ENCODE results near the gene BRMS1L.
"Not testable (repeated sequence)": the region's sequence is repeated elsewhere in the genome, so short reads cannot be mapped to it uniquely, and the experiment has no call there.

The BRMS1L gene

DNA sequence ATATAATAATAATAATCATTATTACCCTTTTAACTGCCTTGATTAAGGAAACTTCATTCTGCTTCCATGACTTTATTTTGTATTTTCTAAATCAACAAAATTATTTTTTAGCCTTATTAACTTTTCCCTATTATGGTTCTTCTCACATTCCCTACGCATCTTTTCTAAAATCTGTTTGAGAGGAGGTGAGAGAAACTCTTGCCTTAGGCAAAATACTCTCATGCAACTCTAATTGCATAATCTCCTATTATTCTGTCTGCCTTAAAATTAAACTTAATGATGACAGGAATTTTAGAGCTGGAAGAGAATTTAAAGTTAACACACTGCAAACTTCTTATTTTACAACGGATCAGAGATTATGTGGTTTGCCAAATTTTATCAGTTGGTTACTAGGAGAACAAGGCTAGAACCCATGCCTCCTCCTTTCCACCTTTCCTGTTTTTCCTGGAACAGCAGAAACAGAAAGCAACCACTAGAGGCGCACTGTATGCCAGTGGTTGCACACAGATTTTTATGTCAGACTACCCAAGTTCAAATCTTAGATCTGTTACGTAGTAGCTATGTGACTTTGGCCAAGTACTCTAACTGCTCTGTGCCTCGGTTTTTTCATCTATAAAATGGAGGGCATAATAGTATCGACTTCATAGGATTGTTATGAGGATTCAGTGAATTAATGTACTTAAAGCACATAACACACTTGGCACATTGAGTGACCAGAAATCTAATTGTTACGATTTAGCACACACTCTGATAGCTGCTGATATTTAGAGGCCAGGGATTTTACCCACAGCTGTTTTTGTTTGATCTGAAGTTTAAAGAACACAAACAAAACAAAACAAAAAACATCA, 4.3 kb upstream of the BRMS1L start:
- peak; percentile 39 for DNase-seq (ENCODE audit: low spot score)

DNA sequence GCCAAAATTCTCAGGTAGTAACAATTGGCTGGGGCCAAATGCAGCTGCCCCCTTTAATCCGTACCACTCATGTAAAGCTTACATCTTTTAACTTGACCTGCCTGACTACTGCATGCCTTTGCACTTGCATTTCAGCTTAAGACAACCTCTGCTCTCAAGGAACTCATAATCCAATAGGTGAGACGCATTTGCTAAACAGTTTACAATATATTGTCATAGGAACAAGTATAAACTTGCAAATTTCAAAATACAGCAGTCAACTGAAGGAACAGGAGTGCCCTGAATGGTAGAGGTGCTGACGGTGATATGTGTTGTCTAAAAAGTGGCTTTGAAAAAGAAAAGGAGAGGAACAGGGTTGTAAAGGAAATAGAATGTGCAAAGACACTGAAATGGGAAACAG, 3.6 kb upstream of the BRMS1L start:
- DNase-seq (ENCODE audit: low spot score): no peak

GRCh38 chr14:35824446-35825165, 1.5 kb upstream of the BRMS1L start:
- DNase-seq (ENCODE audit: low spot score): not testable (repeated sequence)

- DNase-seq (ENCODE audit: low spot score): no peak
Measured at GRCh38 chr14:35825968-35826217, 245 bp upstream of the BRMS1L start.

DNA sequence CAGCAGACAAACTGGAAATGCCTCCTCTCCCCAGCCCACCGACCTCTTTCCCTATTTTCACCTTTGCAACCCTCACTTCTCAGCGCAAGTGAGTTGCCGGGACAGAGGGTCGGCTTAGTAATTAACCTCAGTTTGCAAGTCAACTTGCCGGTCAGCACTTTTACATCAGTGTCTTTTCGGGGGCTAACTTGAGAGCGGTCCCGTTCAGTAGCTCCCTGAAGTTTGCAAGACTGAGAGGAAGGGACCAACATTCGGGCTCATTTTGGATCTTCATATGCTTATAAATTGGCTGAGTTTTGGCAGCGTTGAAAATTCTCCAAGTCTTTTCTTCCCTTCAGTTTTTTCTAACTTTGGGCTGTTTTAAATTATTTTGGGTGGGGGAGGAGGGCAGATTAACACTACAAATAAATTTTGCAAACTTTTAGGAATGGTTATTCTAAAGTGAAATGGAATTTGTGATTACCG, 846 bp downstream of the BRMS1L start:
- DNase-seq (ENCODE audit: low spot score): no peak

- DNase-seq (ENCODE audit: low spot score): no peak
Measured at GRCh38 chr14:35827678-35828472, 1.7 kb downstream of the BRMS1L start.

DNA sequence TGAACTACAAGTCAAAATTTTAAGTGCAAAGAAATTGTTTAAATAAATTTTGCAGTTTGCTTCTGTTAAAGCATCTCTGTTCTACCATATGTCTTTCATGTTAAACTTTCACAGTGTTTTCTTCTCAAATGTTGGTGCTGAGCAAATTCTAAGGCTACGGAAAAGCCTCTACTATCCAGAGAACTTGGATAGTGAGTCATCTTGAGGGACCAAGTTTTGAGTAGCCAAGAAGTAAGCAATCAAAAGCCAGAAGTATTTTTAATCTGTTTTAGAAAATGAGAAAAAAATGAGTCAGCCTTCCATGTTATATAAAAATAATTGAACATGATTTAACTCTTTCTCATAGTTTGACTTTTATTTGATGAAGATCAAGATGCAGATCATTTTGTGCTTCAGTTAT, 3.3 kb downstream of the BRMS1L start:
- no peak for DNase-seq (ENCODE audit: low spot score)

GRCh38 chr14:35835208-35835982, 9.3 kb downstream of the BRMS1L start:
- no peak for DNase-seq (ENCODE audit: low spot score)

- not testable (repeated sequence) for DNase-seq (ENCODE audit: low spot score)
Measured at GRCh38 chr14:35841704-35842103, 15.6 kb downstream of the BRMS1L start.

GRCh38 chr14:35842245-35842644, 16.1 kb downstream of the BRMS1L start:
- not testable (repeated sequence) for DNase-seq (ENCODE audit: low spot score)

DNA sequence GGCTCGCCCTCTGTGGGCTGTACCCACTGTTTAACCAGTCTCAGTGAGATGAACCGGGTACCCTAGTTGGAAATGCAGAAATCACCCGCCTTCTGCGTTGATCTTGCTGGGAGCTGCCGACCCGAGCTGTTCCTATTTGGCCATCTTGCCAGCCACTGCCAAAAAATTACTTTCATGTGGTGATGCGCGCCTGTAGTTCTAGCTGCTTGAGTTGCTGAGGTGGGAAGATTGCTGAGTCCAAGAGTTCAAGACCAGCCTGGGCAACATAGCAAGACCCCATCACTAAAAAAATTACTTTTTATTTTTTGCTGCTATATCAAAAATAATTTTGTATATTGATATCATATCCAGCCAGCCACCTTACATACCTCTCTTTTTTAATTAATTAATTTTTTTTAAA, 18.4 kb downstream of the BRMS1L start:
- DNase-seq (ENCODE audit: low spot score): no peak

DNA sequence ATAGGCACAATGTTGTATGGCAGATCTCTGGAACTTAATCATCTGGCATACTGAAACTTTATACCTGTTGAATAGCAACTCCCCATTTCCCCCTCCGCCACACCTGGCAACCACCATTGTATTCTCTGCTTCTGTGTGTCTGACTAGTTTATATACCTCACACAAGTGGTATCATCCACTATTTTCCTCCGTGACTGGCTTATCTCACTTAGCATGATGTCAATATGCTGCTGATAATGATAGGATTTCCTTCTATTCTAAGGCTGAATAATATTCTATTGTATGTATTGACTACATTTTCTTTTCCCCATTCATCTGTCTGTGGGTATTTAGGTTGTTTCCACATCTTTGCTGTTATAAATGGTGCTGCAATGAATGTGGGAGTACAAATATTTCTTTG, 21.5 kb downstream of the BRMS1L start:
- DNase-seq (ENCODE audit: low spot score): no peak

DNA sequence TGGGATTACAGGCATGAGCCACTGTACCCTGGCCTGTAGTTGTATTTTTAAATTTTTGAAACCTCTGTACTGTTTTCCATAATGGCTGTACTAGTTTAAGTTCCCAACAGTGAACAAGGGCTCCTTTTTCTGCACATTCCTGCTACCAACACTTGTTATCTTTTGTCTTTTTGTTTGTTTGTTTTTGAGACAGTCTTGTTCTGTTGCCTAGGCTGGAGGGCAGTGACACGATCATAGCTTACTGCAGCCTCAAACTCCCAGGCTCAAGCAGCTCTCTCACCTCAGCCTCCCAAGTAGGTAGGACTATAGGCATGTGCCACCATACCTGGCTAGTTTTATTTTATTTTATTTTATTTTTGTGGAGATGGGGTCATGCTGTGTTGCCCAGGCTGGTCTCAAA, 23.0 kb downstream of the BRMS1L start:
- DNase-seq (ENCODE audit: low spot score): no peak

DNA sequence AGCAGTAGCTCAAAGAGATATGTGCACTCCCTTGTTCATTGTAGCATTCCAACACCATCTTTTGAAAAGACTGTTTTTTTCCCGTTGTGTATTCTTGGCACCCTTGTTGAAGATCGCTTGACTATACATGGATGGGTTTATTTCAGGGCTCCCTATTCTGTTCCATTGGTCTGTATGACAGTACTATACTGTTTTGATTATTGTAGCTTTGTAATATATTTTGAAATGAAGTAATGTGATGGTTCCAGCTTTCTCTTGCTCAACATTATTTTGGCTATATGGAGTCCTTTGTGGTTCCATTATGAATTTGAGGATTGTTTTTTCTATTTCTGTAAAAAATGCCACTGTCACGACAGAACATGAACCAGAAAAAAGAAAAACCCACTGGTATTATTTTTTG, 25.7 kb downstream of the BRMS1L start:
- DNase-seq (ENCODE audit: low spot score): no peak

DNA sequence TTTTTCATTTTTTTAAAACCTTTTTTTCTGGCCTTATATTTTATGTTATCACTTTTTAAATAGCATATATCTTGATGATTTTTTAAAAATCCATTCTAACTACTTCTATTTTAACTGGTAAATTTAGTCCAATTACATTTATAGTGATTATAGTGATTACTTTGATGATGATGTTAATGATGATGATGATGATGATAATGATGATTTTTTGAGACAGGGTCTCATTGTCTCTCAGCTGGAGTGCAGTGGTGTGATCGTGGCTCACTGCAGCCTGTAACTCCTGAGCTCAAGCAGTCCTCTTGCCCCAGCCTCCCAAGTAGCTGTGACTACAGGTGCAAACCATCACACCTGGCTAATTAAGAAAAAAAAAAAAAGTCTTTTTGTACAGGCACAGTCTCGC, 27.1 kb downstream of the BRMS1L start:
- no peak for DNase-seq (ENCODE audit: low spot score)

- DNase-seq (ENCODE audit: low spot score): no peak
Measured at GRCh38 chr14:35854696-35855270, 28.6 kb downstream of the BRMS1L start.

DNA sequence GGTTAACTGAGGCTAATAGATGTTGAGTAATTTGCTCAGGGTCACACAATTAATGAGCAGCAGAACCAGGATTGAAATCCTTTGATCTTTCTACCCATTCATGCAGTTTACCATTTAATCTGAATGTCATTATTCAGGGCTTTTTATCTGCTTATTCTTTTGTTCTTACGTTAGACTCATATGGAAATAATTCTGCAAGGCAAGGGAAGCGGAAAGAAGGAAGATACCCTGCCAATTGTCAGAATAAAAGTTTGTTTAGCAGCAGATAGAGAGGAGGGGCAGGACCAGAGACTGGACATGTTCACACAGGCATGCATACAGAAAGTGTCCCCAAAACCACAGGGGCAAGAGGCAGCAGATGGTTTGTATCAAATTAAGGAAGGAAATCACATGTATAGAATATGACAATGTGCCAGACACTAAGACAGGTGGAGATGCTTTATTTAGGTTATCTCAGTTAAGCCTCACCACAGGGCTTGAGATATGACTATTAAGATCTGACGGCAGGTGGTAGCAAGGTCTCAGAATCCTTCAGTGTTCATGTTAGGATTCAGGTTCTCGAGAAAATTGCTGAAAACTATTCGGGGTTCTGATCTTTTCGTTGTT, 29.8 kb downstream of the BRMS1L start:
- no peak for DNase-seq (ENCODE audit: low spot score)

GRCh38 chr14:35858521-35859209, 32.5 kb downstream of the BRMS1L start:
- no peak for DNase-seq (ENCODE audit: low spot score)

- no peak for DNase-seq (ENCODE audit: low spot score)
Measured at GRCh38 chr14:35861204-35861868, 35.2 kb downstream of the BRMS1L start.

Measured in activated CD4-positive, alpha-beta T cell treated with anti-CD3 and anti-CD28 coated beads, Interleukin-2, Interleukin-4, amounts not matched to agents 100 ng/mL and 50 ng/mL, durations not matched to agents 16 hours and 8 hours (primary cell).